Osteoblast (primary cell): ENCODE measurements around the gene SLC25A38. TPM values are rescaled to one million over a fixed set of nuclear protein-coding genes. Genes with fewer than 3 reads are reported as not detected.

Experiments used
- DNase-seq: peaks from one replicate; pipeline ENCODE4 v3.0.0; 2011; ENCODE audit warnings: low spot score, mixed read lengths; ENCODE audit not compliant: insufficient read length; ENCODE audit errors: missing footprints
- H2AFZ ChIP-seq: 2 replicates; pipeline ENCODE4 v1.6.0; 2011; ENCODE audit warnings: mild to moderate bottlenecking, low read length
- H3K27ac ChIP-seq: 2 replicates; pipeline ENCODE4 v1.5.1; 2011; ENCODE audit warnings: mild to moderate bottlenecking, low read depth, low read length, moderate library complexity
- H3K27me3 ChIP-seq: 2 replicates; pipeline ENCODE4 v1.6.0; 2012; ENCODE audit warnings: mild to moderate bottlenecking, control low read depth, inconsistent platforms, low read length, moderate library complexity; ENCODE audit not compliant: insufficient read depth
- H3K36me3 ChIP-seq: 2 replicates; pipeline ENCODE4 v1.5.1; 2011; ENCODE audit warnings: mild to moderate bottlenecking, low read length, control low read depth, moderate library complexity; ENCODE audit not compliant: insufficient read depth
- H3K4me1 ChIP-seq: 2 replicates; pipeline ENCODE4 v1.5.1; 2011; ENCODE audit warnings: mild to moderate bottlenecking, low read length, control low read depth, moderate library complexity; ENCODE audit not compliant: insufficient read depth
- H3K4me2 ChIP-seq: 2 replicates; pipeline ENCODE4 v1.6.0; 2011; ENCODE audit warnings: mild to moderate bottlenecking, low read length; ENCODE audit not compliant: insufficient read depth
- H3K4me3 ChIP-seq: fragments of 200-600 bp; sonication (generic); 3 replicates; pipeline ENCODE4 v1.5.1; 2012; ENCODE audit warnings: mild to moderate bottlenecking, low read length, inconsistent platforms; ENCODE audit not compliant: insufficient read depth
- H3K79me2 ChIP-seq: 2 replicates; pipeline ENCODE4 v1.6.0; 2012; ENCODE audit warnings: mild to moderate bottlenecking, low read length, control low read depth, inconsistent platforms; ENCODE audit not compliant: insufficient read depth
- H3K9me3 ChIP-seq: 2 replicates; pipeline ENCODE4 v1.5.1; 2011; ENCODE audit warnings: low read depth, low read length, control low read depth
- H4K20me1 ChIP-seq: 2 replicates; pipeline ENCODE4 v1.6.0; 2012; ENCODE audit warnings: mild to moderate bottlenecking, low read length, control low read depth; ENCODE audit not compliant: insufficient read depth
- CTCF ChIP-seq: IDR thresholded peaks from 2 replicates; pipeline ENCODE4 v1.5.1; 2011; ENCODE audit warnings: mild to moderate bottlenecking, low read depth, low read length, moderate library complexity; ENCODE audit errors: extremely low read depth
- small RNA-seq: library from RNA; depleted of rRNA; stranded (forward); fragments of <200 nt; gene quantifications from one replicate; pipeline ENCODE3, GENCODE V24; 2012
- total RNA-seq: library from RNA; depleted of rRNA; stranded (reverse); fragments of >200 nt; gene quantifications from 2 replicates; pipeline ENCODE4 v1.2.3, GENCODE V29; 2012

Gene SLC25A38
- total RNA-seq, 1 donor = 28.2 TPM

GRCh38 chr3:39445927-39446326, 62.8 kb downstream of the SLC25A38 start:
- Histone ChIP-seq H3K36me3 (no peaks in the 10 kb centered on the region), H3K4me3 (no peak overlapping the region), H3K4me1 (no peaks in the 10 kb centered on the region), H3K4me2 (no peak overlapping the region), H3K9me3 (no peaks in the 10 kb centered on the region), H3K27ac (no peak overlapping the region), H3K79me2 (no peaks in the 10 kb centered on the region), H3K27me3 (no peaks in the 10 kb centered on the region), H4K20me1 (no peaks in the 10 kb centered on the region), H2AFZ (no peak overlapping the region)
- no peak for TF ChIP-seq CTCF
- no peak for DNase-seq

GRCh38 chr3:39446444-39446843, 63.3 kb downstream of the SLC25A38 start:
- H2AFZ ChIP-seq = no peak overlapping the region
- no peaks in the 10 kb centered on the region for H4K20me1 ChIP-seq
- H3K36me3 ChIP-seq = no peaks in the 10 kb centered on the region
- no peaks in the 10 kb centered on the region for H3K4me1 ChIP-seq
- no peak overlapping the region for H3K4me2 ChIP-seq
- H3K9me3 ChIP-seq = no peaks in the 10 kb centered on the region
- H3K27ac ChIP-seq = no peak overlapping the region
- no peak for DNase-seq
- H3K27me3 ChIP-seq = no peaks in the 10 kb centered on the region
- TF ChIP-seq CTCF = no peak
- no peak overlapping the region for H3K4me3 ChIP-seq
- no peaks in the 10 kb centered on the region for H3K79me2 ChIP-seq

Small RNA genes within 50 kb of the gene (small RNA-seq; reads per million reads assigned to genes)
- not detected for gene SNORA6
- gene SNORA62 = not detected

Other genes starting within 250 kb of the SLC25A38 start
- gene CSRNP1, start 229.8 kb upstream of the SLC25A38 start, total RNA-seq = 5.8 and 8.0 TPM in 2 replicates
- gene XIRP1, start 190.8 kb upstream of the SLC25A38 start, total RNA-seq = under 0.01 TPM in 2 replicates
- under 0.01 TPM in 2 replicates for gene CX3CR1, start 103.3 kb upstream of the SLC25A38 start, total RNA-seq
- gene CCR8, start 53.7 kb upstream of the SLC25A38 start, total RNA-seq = not detected in 2 replicates
- gene RPSA, start 23.4 kb downstream of the SLC25A38 start, total RNA-seq = 1,028 and 1,154 TPM in 2 replicates
- gene MOBP, start 84.3 kb downstream of the SLC25A38 start, total RNA-seq = not detected in 2 replicates